GM12878 (cell line): ENCODE measurements around the gene TAGLN. TPM values are rescaled to one million over a fixed set of nuclear protein-coding genes. Genes with fewer than 3 reads are reported as not detected.
A peak's percentile ranks its signal among the peaks of the same experiment; 100 is the strongest.

Source experiments
- ATAC-seq: fragments of 200-7000 bp; cut with Tn5 transposase; 3 replicates; pipeline ENCODE4 v1.9.1; 2020; ENCODE audit warnings: mild to moderate bottlenecking, moderate library complexity
- BruUV-seq: library from RNA; stranded (reverse); fragments of 400-500 nt; replicated peaks from 2 replicates; lab custom pipeline; 2021; lab: Mats Ljungman, UMichigan
- CTCF ChIA-PET: fragments of 300-600 bp; sonication (Branson Sonifier 250); formaldehyde crosslinking; extraction: SDS; loops from one replicate; lab custom pipeline; 2021; ENCODE audit warnings: inconsistent platforms; lab: Yijun Ruan, JAX
- POLR2A ChIA-PET: fragments of 350-600 bp; formaldehyde crosslinking; extraction: SDS; loops from one replicate; lab custom pipeline; 2021; ENCODE audit warnings: inconsistent platforms; lab: Charles Lee
- RAD21 ChIA-PET: fragments of 300-600 bp; sonication (Branson Sonifier 250); formaldehyde crosslinking; loops from one replicate; lab custom pipeline; 2023; ENCODE audit warnings: antibody characterized with exemption; ENCODE audit not compliant: unreplicated experiment; lab: Charles Lee
- SMC1A ChIA-PET: fragments of 300-600 bp; sonication (Branson Sonifier 250); formaldehyde crosslinking; loops from one replicate; lab custom pipeline; 2023; ENCODE audit not compliant: unreplicated experiment, uncharacterized antibody; lab: Charles Lee
- DNase-seq: peaks from one replicate; pipeline ENCODE4 v3.0.0-alpha.2; 2011; ENCODE audit warnings: low read depth, low spot score
- FAIRE-seq: peaks from 3 replicates; lab custom pipeline; 2011; peaks lifted over from hg19 to GRCh38; lab: Jason Lieb, UNC
- H2AFZ ChIP-seq: 2 replicates; pipeline ENCODE4 v1.6.0; 2011; ENCODE audit warnings: low read depth, low read length, control low read depth; ENCODE audit not compliant: control insufficient read depth
- H3K27ac ChIP-seq: 2 replicates; pipeline ENCODE4 v1.5.1; 2011; ENCODE audit warnings: control low read depth; ENCODE audit not compliant: control insufficient read depth, insufficient read depth
- H3K27me3 ChIP-seq, 2 experiments: replicated peaks in 1 of 2; 2 replicates each; pipeline versions ENCODE4 v1.6.0 to v1.6.1; 2011; ENCODE audit warnings: low read length in 1 of 2; ENCODE audit not compliant: control insufficient read depth in 2 of 2, insufficient read depth in 2 of 2
- H3K36me3 ChIP-seq, 2 experiments: 2 replicates each; pipeline ENCODE4 v1.5.1; 2011; ENCODE audit warnings: low read length in 1 of 2; ENCODE audit not compliant: control insufficient read depth in 2 of 2, insufficient read depth in 2 of 2
- H3K4me1 ChIP-seq: 2 replicates; pipeline ENCODE4 v1.6.1; 2011; ENCODE audit warnings: mild to moderate bottlenecking, low read length, moderate library complexity, mixed read lengths; ENCODE audit not compliant: control insufficient read depth, insufficient read depth
- H3K4me2 ChIP-seq: 2 replicates; pipeline ENCODE4 v1.6.0; 2011; ENCODE audit warnings: control low read depth; ENCODE audit not compliant: control insufficient read depth, insufficient read depth
- H3K4me3 ChIP-seq: fragments of 200-600 bp; sonication (generic); 2 replicates; pipeline ENCODE4 v1.5.1; 2016
- H3K79me2 ChIP-seq: 2 replicates; pipeline ENCODE4 v1.6.0; 2011; ENCODE audit warnings: low read length; ENCODE audit not compliant: control insufficient read depth, insufficient read depth
- H3K9ac ChIP-seq: 2 replicates; pipeline ENCODE4 v1.8.0; 2011; ENCODE audit warnings: low read length, control low read depth, mixed read lengths; ENCODE audit not compliant: control insufficient read depth, insufficient read depth
- H3K9me3 ChIP-seq: replicated peaks from 3 replicates; pipeline ENCODE4 v1.5.1; 2011; ENCODE audit warnings: mild to moderate bottlenecking, low read length; ENCODE audit not compliant: control insufficient read depth, insufficient read depth
- H4K20me1 ChIP-seq: 2 replicates; pipeline ENCODE4 v1.6.0; 2011; ENCODE audit not compliant: control insufficient read depth, insufficient read depth
- BMI1 ChIP-seq: fragments of 450-650 bp; IDR thresholded peaks from 2 replicates; pipeline ENCODE4 v1.6.1; 2016; ENCODE audit warnings: mild to moderate bottlenecking, moderate library complexity, borderline replicate concordance
- EED ChIP-seq: sonication (generic); IDR thresholded peaks from 2 replicates; pipeline ENCODE4 v1.6.1; 2016; ENCODE audit warnings: antibody characterized with exemption, low read depth
- GATAD2B ChIP-seq: fragments of 450-650 bp; conservative IDR thresholded peaks from 2 replicates; pipeline ENCODE4 v1.6.1; 2017; ENCODE audit warnings: low read depth, mild to moderate bottlenecking, moderate library complexity
- HDAC6 ChIP-seq: fragments of 200-600 bp; sonication (generic); IDR thresholded peaks from one replicate; pipeline ENCODE4 v1.8.0; 2017; ENCODE audit warnings: antibody characterized with exemption; ENCODE audit not compliant: unreplicated experiment
- JUNB ChIP-seq: IDR thresholded peaks from 2 replicates; pipeline ENCODE4 v1.6.1; 2016; ENCODE audit warnings: antibody characterized with exemption, mild to moderate bottlenecking
- KDM1A ChIP-seq: fragments of 200-600 bp; sonication (generic); IDR thresholded peaks from 2 replicates; pipeline ENCODE4 v1.6.1; 2016; ENCODE audit warnings: borderline replicate concordance
- MEF2B ChIP-seq: fragments of 450-650 bp; IDR thresholded peaks from 2 replicates; pipeline ENCODE4 v1.6.1; 2018; ENCODE audit warnings: mild to moderate bottlenecking, moderate library complexity; ENCODE audit not compliant: partially characterized antibody, poor library complexity, severe bottlenecking
- NFIC ChIP-seq: IDR thresholded peaks from 2 replicates; pipeline ENCODE4 v1.6.1; 2012; ENCODE audit warnings: low read depth, mild to moderate bottlenecking, inconsistent platforms, low read length, moderate library complexity
- POLR2A ChIP-seq: IDR thresholded peaks from 2 replicates; pipeline ENCODE4 v1.6.1; 2011; ENCODE audit warnings: low read depth, mild to moderate bottlenecking, low read length
- POLR2AphosphoS5 ChIP-seq: IDR thresholded peaks from 2 replicates; pipeline ENCODE4 v1.6.1; 2011; ENCODE audit warnings: mild to moderate bottlenecking, low read length, inconsistent platforms
- RUNX3 ChIP-seq: IDR thresholded peaks from 2 replicates; pipeline ENCODE4 v1.6.1; 2012; ENCODE audit warnings: low read length, inconsistent platforms
- SKIL ChIP-seq: fragments of 450-650 bp; IDR thresholded peaks from 2 replicates; pipeline ENCODE4 v1.6.1; 2017; ENCODE audit warnings: mild to moderate bottlenecking, low read depth, inconsistent platforms; ENCODE audit not compliant: poor library complexity, severe bottlenecking
- TBL1XR1 ChIP-seq: IDR thresholded peaks from 2 replicates; pipeline ENCODE4 v1.6.1; 2012; ENCODE audit warnings: low read depth, low read length, improper control_type of control experiment
- ZNF207 ChIP-seq: fragments of 450-650 bp; IDR thresholded peaks from 2 replicates; pipeline ENCODE4 v1.6.1; 2014; ENCODE audit warnings: antibody characterized with exemption, mild to moderate bottlenecking, borderline replicate concordance
- WGBS: methylation state at CpG from one replicate; pipeline ENCODE4 v1.1.6; 2016; ENCODE audit warnings: low lambda C conversion rate; ENCODE audit not compliant: insufficient replicate concordance, insufficient coverage; ENCODE audit errors: missing lambda C conversion rate; 5-methylcytosine and 5-hydroxymethylcytosine counted together
- in situ Hi-C: fragments of 300-500 bp; cut with MboI; formaldehyde crosslinking; loops from 9 replicates; pipeline ENCODE4 v1.14.3; 2018; ENCODE audit warnings: mixed read lengths
- intact Hi-C: fragments of 100-400 bp; cut with micrococcal nuclease; formaldehyde crosslinking; loops from one replicate; pipeline ENCODE4 v1.14.2; 2022; ENCODE audit not compliant: unreplicated experiment
- polyA plus RNA-seq, 11 experiments: library from polyadenylated mRNA; depleted of rRNA in 4 of 11; unstranded in 6 of 11; stranded (reverse) in 5 of 11; fragments of >200 nt; fragmentation: Nextera tagmentation in 4 of 11; fragmentation: Illumina TruSeq in 1 of 11; extraction: Ambion mirVana in 4 of 11; extraction: Trizol in 1 of 11; gene quantifications; 1 replicate in 1 of 11; 2 replicates in 10 of 11; pipeline versions ENCODE4 v1.2.1 to v1.2.3, GENCODE V29; 2011 to 2016; ENCODE audit warnings: inconsistent platforms in 2 of 11, missing spikeins in 2 of 11, low read depth in 1 of 11
- total RNA-seq, 4 experiments: library from RNA; depleted of rRNA in 3 of 4; stranded (reverse); fragments of >200 nt in 3 of 4; fragmentation: Illumina TruSeq in 1 of 4; extraction: Trizol in 1 of 4; gene quantifications; 2 replicates each; pipeline versions ENCODE4 v1.2.1 to v1.2.3, GENCODE V29; 2013 to 2021
- TF ChIP-seq, protein P1 (sequence below): IDR thresholded peaks from 2 replicates; pipeline ENCODE4 v1.6.1; 2011; ENCODE audit warnings: borderline replicate concordance, low read depth, mild to moderate bottlenecking, moderate library complexity, low read length; ENCODE audit not compliant: insufficient read depth, poor library complexity, severe bottlenecking
- TF ChIP-seq, protein P2 (sequence below): IDR thresholded peaks from 2 replicates; pipeline ENCODE4 v1.6.1; 2012; ENCODE audit warnings: mild to moderate bottlenecking, low read depth, low read length

The TAGLN gene
- total and polyA plus RNA-seq, 10 of the 15 experiments (the other 5 are each of a cell fraction or from before 2014, with no cell fraction given), result 0.26 to 4.6 (median 1.7) TPM

GRCh38 chr11:117230286-117230961, 31.3 kb downstream of the TAGLN start:
- H3K27ac ChIP-seq, result peak overlapping the region; percentile 87
- ChIA-PET POLR2A (interaction anchor here (0.8 to 3.6 kb wide), 4 partner anchors 51 to 227 kb away, joined by 3 to 51 read pairs (median 4); partner anchors contain the start of gene SIDT2), CTCF (interaction anchor here (0.7 to 17.3 kb wide), 15 partner anchors 9 to 587 kb away, joined by 3 to 422 read pairs (median 4); partner anchors contain the start of genes PAFAH1B2 and SIDT2), SMC1A (interaction anchor here (0.6 to 12.2 kb wide), 14 partner anchors 10 to 587 kb away, joined by 3 to 187 read pairs (median 4); partner anchors contain the start of genes CEP164 and SIDT2), RAD21 (interaction anchor here (0.7 to 9.9 kb wide), 7 partner anchors 41 to 439 kb away, joined by 3 to 159 read pairs (median 3); partner anchors contain the start of genes APOA5, CEP164, SIDT2 and SIK3)
- peak overlapping the region; percentile 91 for H3K4me2 ChIP-seq
- WGBS, result under 1% methylated on average over 12 of the region's 12 CpGs
- peak; percentile 52 for ATAC-seq
- DNase-seq, result peak; percentile 45
- peaks cover 16 to 20% of the 10 kb centered on the region in 2 experiments; a peak in 3 of 4 replicates for H3K36me3 ChIP-seq
- H3K4me1 ChIP-seq, result peaks cover 9% of the 10 kb centered on the region
- BruUV-seq, result no TSS peak
- no peaks in the 10 kb centered on the region for H3K27me3 ChIP-seq
- H3K9ac ChIP-seq, result peak overlapping the region; percentile 93
- H3K79me2 ChIP-seq, result peaks cover 46% of the 10 kb centered on the region
- intact Hi-C loops (loop anchor here (5.0 kb wide), 1 partner anchor 587 kb away; no protein-coding TSS in a partner anchor), in situ Hi-C loops (no loop called here)
- FAIRE-seq, result peak; percentile 61
- H3K4me3 ChIP-seq, result peak overlapping the region; percentile 87
- no peaks in the 10 kb centered on the region for H3K9me3 ChIP-seq
- no peaks in the 10 kb centered on the region; the same call in 1 of the 2 replicates for H4K20me1 ChIP-seq
- peak overlapping the region; percentile 49 for H2AFZ ChIP-seq
- TF ChIP-seq KDM1A (no peak), GATAD2B (no peak; the same call in 1 of the 2 replicates), BMI1 (peak; percentile 42; the same call in 1 of the 2 replicates), ZNF207 (peak; percentile 18; the same call in 1 of the 2 replicates), EED (peak; percentile 55; the same call in 1 of the 2 replicates), POLR2AphosphoS5 (peak; percentile 57; the same call in 1 of the 2 replicates), TBL1XR1 (no peak), POLR2A (0 out of 2 replicates have a peak, but pooled peaks have one; percentile 23), JUNB (peak; percentile 60), MEF2B (peak; percentile 93), RUNX3 (peak; percentile 75), HDAC6 (no peak), NFIC (peak; percentile 70; the same call in 1 of the 2 replicates), SKIL (peak; percentile 68)
- TF ChIP-seq, protein P1, sequence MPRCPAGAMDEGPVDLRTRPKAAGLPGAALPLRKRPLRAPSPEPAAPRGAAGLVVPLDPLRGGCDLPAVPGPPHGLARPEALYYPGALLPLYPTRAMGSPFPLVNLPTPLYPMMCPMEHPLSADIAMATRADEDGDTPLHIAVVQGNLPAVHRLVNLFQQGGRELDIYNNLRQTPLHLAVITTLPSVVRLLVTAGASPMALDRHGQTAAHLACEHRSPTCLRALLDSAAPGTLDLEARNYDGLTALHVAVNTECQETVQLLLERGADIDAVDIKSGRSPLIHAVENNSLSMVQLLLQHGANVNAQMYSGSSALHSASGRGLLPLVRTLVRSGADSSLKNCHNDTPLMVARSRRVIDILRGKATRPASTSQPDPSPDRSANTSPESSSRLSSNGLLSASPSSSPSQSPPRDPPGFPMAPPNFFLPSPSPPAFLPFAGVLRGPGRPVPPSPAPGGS, result peak; percentile 72
- TF ChIP-seq, protein P2, sequence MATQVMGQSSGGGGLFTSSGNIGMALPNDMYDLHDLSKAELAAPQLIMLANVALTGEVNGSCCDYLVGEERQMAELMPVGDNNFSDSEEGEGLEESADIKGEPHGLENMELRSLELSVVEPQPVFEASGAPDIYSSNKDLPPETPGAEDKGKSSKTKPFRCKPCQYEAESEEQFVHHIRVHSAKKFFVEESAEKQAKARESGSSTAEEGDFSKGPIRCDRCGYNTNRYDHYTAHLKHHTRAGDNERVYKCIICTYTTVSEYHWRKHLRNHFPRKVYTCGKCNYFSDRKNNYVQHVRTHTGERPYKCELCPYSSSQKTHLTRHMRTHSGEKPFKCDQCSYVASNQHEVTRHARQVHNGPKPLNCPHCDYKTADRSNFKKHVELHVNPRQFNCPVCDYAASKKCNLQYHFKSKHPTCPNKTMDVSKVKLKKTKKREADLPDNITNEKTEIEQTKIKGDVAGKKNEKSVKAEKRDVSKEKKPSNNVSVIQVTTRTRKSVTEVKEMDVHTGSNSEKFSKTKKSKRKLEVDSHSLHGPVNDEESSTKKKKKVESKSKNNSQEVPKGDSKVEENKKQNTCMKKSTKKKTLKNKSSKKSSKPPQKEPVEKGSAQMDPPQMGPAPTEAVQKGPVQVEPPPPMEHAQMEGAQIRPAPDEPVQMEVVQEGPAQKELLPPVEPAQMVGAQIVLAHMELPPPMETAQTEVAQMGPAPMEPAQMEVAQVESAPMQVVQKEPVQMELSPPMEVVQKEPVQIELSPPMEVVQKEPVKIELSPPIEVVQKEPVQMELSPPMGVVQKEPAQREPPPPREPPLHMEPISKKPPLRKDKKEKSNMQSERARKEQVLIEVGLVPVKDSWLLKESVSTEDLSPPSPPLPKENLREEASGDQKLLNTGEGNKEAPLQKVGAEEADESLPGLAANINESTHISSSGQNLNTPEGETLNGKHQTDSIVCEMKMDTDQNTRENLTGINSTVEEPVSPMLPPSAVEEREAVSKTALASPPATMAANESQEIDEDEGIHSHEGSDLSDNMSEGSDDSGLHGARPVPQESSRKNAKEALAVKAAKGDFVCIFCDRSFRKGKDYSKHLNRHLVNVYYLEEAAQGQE, result no peak
